Measurements from ENCODE around the gene MBD2.

DNA sequence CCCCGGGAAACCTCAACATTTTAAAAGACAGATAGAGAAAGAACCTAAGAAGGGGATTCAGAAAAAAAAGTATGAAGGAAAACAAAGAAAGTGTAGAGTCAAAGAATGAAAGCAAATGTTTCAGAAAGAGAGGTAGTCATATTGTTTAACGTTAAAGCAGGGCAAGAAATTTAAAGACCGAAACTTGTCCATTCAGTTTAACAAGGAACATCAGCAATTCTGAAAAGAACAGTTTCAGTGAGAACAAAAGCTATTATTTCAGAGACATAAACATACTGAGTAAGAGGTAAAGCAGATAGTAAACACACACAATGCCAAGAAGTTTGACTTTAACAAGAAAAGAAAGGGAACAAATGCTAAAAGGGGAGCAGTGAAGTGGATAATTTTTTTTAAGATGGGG lies 41.1 kb downstream of the MBD2 start:
- TF ChIP-seq EZH2 (IDR thresholded peaks at IDR 0.05; ENCODE audit: low read length, unreplicated experiment) (no peak), EZH2phosphoT487 (IDR thresholded peaks at IDR 0.05; ENCODE audit: borderline replicate concordance, low read length) (no peak)
